T1000 (cell line): ENCODE measurements around the gene PCDH9.

ENCODE experiments used
- DNase-seq: peaks from one replicate; lab custom pipeline; 2025; ENCODE audit warnings: mixed read lengths; lab: John Stamatoyannopoulos, UW

The PCDH9 gene

DNA sequence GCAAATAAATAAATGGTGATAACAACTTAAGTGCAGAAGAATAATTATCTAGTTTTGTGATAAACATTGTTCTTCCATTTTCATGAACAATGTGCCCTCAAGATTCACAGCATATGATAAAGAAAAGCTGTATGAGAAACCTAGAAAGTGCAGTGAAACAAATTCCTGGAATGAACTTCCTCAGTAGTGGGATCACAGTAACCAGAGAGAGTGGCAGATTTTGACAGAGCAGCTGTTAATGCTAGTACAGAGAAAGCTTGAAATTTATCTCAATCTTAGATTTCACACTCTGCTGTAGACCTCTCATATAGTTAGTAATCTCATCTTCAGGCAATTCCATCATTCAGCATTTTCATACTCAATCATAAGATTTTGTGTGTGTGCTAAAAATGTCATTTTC lies 664.9 kb downstream of the PCDH9 start:
- no peak for DNase-seq

DNA sequence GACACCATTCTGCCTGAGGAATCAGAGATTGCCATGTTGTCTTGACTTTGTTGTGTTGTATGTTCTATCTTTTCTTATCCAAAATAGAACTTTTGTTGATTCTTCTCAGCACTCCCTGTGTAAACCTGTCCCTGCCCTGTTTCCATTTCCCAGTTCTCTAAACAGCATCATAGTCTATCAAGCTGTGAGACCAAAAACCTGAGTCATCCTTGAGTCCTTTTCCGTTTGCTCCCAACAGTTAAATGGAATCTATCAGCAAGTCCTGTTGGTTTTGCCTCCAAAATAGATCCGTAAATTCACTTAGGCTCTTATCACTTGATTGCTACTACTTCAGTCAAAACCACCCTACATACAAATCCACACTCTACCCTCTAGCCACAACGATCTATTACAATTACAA lies 667.1 kb downstream of the PCDH9 start:
- no peak for DNase-seq

DNA sequence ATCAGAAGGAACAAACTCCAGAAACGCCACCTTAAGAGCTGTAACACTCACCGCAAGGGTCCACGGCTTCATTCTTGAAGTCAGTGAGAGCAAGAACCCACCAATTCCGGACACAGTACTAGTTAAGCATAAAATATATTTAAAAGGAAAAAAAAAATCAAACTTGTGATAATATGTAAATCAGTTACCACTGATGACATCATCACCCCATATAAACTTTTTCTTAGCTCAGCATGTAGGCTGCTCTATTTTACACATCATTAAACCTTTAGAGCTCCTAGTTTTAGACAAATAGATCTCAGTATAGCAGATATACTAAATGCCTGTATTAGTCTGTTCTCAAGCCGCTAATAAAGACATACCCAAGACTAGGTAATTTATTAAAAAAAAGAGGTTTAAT lies 668.1 kb downstream of the PCDH9 start:
- DNase-seq = no peak

DNA sequence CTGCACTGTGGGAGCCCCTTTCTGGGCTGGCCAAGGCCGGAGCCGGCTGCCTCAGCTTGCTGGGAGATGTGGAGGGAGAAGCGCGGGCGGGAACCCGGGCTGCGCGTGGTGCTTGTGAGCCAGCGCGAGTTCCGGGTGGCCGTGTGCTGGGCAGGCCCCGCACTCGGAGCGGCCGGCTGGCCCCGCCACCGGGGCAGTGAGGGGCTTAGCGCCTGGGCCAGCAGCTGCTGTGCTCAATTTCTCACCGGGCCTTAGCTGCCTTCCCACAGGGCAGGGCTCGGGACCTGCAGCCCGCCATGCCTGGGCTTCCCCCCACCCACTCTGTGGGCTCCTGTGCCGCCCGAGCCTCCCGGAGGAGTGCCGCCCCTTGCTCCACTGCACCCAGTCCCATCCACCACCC lies 669.1 kb downstream of the PCDH9 start:
- DNase-seq = no peak

DNA sequence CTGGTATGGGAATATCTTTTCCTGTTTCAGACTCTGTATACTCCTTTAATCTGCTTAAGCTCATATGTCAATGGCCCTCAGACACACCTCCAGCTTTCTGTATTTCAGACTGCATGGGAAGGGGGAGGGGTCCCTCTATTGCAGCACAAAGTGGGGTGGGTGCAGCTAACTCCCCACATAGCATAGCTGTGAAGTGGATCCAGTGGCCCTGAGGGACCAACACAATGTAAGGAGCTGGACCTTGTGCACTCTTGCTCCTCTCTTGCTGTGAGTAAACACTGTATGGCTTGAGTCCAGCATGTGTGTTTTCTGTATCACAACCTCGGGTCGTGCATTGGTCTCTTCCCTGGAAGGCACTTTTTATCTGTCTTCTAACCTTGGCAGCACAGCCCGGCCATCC lies 669.9 kb downstream of the PCDH9 start:
- no peak for DNase-seq

DNA sequence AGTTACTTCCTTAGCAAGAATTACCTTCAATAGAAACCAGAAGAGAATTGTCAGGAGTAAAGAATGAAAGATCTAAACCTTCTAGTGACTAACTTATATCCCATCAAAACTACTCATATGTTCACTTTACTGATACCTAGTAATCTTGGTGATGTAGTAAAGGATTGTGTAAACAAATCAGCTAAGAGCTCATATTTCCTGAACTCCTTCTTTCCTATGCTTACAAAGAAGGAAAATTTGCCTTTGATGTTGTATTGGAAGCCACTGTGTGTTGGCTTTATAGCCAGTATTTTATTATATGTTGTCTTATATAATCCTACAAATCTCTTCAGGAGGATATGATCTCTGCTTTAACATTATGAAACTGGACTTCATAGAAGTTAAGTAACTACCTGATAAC lies 671.0 kb downstream of the PCDH9 start:
- no peak for DNase-seq

DNA sequence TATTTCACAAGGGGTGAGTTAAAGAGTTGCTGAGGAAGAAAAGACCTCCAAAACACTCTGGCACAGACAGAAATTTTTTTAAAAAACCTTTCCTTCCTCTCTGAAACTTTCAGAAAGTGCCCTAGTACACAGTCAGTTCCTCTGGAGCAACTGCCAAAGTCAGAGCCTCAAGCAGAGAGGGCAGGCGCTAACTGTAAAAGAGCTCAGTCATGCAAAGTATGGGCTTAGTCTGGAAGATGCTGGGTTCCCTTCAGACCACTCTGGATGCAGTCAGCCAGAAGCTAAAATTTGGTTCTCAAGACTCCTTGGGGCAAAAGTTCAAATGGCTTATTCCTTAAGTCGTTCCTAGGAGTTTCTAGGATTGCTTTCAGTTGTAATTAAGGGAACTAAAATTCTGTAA lies 671.6 kb downstream of the PCDH9 start:
- no peak for DNase-seq

DNA sequence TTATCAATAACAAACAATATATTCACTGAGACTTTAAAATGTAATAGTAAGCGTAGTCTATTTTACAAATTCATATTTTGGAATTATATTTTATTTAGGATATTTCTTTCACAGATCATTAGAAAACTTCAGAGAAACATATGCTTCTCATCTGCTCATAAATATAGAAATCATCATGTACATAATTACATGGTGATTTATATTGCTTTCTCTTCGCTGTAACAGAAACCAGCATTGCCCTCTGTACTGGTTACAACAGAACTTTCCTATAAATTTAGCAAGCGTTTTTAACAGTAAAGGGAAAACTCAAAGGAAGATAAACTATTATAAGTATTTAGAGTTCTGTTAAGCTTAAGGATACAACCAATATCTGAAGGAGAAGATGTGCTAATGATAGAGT lies 672.8 kb downstream of the PCDH9 start:
- no peak for DNase-seq

DNA sequence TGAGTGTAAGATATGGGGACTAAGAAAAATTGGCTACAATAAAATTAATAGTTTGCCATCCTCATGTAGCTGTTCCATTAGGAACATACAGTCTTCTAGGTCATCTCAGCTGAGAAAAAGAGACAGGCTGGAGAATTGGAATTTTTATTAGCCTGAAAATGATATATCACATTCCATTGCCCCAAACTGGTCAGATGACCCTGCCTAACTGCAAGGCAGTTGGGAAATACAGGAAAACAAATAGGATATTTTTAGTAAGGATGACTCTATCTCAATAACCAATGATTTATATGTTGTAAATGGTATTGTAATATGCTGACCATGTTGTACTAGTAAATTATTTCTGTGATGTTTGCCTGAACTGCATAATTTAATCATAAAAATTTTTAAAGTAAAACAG lies 673.8 kb downstream of the PCDH9 start:
- DNase-seq = no peak

DNA sequence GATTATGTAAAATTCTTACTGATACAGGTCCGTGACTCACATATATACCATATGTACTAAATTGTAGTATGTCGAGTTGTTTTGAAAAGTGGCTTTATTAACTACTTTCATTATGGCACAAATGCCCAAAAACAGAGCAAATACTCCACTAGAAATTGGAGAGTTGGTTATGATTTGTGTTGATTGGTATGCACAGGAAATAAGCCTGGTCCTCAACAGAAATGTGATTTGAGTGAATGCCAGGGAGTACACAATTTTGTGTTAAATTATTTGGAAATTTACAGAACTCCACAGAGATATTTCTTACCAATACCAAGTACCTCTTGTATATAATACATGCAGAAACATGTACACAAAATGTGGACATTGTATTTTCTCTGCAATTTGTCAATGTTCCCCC lies 676.7 kb downstream of the PCDH9 start:
- DNase-seq = no peak

DNA sequence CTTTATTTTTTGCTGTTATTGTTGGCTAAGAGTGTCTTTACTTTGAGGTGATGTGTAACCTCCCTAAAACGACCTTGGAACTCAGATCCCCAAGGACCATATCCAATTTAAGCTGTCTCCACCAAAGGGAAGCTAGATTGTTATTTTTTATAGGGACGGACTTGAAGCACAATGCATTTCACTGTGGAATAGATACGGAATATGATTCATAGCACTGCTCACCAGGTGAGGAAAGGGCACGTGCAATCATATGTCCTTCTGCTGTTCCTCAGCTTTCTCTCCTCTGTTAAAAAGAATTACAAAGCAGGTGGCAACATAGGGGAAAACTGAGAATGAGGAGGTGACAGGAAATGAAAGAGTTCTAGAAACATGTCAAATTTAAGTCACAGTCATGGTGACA lies 679.0 kb downstream of the PCDH9 start:
- DNase-seq = no peak

DNA sequence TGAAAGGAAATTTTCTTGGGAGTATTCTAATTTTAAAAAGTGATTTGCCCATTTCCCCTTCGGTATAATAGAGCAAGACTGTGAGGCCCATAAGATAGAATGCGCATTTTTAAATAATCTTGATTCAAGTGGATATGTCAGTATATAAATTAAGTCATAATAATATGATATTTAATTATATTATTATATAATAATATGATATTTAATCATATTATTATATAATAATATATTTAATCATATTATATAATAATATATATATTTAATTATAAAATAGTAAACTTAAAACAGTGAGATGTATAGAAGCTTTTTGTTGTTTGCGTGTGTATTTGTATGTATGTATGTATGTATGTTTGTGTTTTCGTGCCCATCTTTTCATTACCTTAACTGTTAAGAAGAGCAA lies 682.5 kb downstream of the PCDH9 start:
- DNase-seq = no peak

DNA sequence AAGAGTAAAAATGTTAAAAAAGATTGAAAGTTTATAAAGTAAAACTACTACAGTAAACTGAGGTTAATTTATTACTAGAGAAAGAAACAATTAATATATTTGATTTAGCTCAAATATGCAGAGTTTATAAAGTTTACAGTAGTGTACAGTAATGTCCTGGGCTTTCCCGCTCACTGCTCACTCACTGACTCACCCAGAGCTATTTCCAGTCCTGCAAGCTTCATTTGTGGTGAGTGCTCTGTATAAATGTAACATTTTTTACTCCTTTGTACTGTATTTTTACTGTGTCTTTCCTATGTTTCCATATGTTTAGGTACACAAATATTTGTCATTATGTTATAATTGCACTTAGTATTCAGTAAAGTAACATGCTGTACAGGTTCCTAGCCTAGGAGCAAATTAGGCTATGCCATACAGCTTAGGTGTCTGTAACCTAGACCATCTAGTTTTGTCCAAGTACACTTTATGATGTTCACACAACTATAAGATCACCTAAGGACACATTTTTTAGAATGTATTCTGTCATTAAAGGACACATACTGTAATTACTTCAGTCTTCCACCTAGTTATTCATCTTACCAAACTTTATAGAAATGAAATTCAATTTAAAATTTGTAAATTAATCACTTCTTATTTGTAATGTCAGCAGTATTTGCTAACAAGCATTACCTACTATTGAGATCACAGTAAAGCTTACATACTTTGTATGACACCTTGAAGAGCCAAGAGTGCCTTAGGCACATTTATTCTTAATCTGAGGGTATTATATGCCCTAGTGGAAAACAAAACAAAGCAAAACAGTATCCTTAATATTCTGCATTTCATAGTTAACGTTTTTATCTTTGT lies 683.4 kb downstream of the PCDH9 start:
- no peak for DNase-seq

DNA sequence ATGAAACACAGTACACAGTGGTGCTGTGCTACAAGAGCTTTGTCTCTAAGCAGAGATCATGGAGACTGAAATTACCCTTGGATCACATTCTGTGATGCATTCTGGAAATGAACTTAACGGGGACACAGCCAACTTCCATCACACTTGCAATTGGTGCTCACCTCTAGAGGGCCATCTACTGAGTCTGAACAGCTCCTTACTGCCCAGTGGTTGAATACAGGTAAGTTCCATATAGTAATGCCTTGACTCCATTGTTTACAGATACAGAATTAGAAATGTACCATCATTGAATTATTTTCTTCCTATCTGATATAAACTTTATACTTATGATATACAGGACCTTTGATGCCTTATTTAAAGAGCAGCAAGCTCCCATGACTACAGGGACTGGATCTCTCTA lies 686.4 kb downstream of the PCDH9 start:
- no peak for DNase-seq

DNA sequence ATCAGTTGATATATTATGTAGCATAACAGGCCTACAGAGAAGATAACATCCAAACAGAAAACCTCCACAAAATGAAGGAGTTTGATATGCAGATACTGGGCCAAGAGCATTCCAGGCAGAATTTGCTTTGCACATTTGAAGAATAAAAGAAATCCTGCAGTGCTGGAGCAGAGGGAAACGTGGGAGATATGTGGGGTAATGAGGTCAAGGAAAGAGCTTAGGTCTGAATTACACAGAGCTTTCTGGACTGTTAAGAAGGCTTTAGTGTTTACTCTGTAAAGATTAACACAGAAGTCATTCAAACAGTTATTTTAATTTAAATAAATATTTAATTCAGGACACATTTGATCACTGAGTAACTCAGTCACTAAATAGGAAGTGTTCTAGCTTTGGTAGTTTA lies 692.7 kb downstream of the PCDH9 start:
- no peak for DNase-seq

DNA sequence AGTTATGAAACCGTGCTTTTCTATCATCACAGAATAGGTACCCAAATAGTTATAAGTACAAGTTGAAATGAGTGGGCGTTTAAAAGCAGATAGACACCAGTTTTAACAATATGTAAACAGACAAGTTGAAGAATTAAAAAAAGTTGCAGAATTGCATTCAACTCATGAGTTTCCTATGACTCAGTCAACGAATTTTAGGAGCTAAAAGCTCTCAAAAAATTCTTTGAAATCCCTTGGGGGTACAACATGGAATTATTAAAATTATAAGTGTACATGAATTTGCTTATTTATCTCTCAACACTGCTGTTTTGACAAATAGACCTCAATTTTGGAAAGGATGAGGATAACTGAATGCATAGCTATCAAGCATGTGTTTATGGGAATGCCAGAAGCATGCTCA lies 693.4 kb downstream of the PCDH9 start:
- no peak for DNase-seq

DNA sequence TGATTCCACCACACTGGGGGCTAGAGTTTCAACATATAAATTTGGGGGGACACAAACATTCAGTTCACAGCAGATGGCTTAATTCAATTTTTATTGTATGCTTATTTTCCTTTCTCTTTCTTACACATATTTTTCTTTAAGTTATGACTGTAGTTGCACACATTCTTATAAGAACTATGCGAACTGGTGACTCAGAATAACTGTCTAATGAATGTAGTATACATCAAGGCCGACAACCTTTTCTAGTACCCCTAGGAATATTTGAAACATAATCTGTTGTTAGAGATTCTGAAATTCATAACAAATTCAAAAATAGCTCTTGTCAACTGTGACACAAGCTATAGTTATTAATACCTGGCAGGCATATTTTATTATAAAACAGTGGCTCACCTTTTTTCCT lies 695.6 kb downstream of the PCDH9 start:
- no peak for DNase-seq

DNA sequence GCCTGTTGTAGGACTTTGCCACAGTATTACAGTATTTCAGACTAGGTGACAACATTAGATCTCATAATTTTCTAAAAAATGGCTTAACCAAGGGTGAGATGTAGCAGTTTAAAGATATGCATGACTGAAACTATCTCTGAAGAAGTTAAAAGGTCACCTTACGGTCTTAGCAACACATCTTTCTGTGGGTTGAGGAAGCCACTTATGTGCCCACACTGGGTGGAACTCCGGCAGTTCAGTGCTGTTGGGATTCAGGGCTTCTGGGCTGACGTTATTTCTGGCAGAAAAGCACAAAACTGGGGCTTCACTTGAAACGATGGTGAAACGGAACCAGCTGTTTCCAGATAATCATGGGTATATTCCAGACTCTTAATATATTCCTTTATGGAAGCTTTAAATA lies 697.3 kb downstream of the PCDH9 start:
- DNase-seq = no peak

DNA sequence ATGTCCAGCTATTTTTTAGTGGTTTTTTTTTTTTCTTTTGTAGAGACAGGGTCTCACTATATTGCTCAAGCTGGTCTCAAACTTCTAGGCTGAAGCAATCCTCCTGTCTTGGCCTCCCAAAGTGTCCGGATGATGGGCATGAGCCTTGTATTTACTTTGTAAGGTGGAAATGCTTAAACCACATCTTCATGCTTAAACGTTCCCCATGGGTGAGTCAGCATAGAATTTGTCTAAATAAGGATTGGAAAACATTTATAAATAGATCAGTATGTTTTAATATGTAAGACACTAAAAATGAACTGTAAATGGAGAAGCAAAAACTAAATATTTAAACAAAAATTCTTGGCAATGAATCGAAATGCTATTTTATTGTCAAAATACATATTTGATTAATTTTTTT lies 698.0 kb downstream of the PCDH9 start:
- no peak for DNase-seq

DNA sequence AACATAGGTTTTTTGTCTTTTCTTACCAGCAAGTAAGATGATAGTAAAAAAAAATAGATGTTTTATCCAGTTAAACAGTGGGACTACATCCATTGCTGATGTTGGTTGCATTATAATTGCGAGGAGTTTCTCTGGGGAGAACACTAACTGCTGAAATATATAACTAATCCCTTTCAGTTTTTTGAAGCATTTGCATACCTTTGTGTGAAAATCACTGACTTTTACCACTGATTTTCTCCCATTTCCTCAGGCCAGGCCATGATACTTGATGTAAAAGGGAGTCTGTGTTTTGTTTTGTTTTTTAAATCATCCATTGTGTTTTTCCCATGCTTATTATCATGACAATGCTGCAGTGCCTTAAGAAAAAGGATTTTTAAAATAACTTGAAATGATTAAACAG lies 699.5 kb downstream of the PCDH9 start:
- no peak for DNase-seq

DNA sequence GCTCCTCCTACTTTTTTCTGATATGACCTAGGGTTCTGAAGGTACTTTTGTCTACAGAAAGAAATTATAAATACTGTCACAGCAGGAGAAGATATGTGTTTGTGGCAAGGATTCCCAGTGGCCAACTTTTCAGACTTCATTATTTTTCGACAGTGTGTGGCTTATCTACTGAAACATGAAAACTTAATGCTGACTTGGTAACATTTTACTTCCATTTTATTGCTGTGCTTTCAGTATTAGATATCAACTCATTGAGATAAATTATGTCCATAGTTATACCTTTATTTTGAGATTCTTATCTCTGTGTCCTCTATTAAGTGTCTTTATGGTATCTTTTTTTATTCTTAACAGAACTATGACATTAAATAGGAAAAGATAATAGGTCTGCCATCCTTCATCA lies 700.0 kb downstream of the PCDH9 start:
- DNase-seq = no peak

DNA sequence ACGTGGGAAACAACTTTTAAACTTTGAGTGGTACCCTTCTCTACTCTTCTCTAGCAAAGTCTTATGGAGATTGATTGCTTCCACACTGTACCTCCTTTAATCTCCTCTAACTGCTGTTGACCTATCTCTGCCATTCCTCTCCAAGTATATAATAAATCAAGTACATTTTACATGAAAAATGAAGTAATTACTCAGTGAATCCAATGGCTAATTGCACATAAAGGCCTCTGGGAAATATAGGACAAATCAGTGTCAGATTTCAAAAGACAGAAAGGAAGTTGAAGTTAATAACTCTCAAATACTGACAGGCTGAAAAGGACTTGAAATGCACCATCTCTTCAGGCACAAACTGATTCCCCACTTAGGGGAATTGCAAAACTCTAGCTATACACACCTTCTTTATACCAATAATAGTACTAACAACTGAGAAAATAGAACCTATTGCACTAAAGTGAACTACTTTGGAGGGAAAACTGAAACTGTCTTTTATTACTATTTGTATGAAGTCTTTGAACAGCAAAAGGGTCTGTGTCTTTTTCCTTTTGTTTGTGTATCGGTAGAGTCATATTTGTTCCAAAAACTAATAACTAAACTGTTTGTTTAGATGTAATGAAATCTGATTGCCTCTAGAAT lies 701.1 kb downstream of the PCDH9 start:
- DNase-seq = no peak

DNA sequence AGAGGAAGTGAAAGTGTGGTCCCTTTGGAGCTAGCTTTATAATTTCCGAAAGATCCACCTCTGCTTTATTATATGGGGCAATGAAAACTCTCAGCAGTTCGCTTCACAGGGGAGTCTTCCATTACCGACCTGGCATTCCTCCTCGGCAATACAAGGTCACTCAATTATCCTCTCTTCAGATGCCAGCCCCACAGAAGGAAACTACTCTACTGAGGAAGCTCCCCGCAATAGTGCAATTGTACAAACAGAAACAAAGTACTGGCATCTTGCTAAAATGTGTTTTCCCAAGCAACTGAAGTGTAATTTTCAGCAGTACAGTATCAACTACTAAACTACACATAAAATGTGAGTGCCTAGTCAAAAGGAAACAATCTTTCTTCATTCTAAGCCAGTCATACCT lies 702.0 kb downstream of the PCDH9 start:
- DNase-seq = no peak
